Breast epithelium (tissue), 4 donors: Measurements from ENCODE around the gene SYNDIG1. TPM values are rescaled to one million over a fixed set of nuclear protein-coding genes. Genes with fewer than 3 reads are reported as not detected.

ENCODE experiments used
- DNase-seq, 2 donors: peaks; one replicate each; pipeline ENCODE4 v3.0.0-alpha.2; 2019; ENCODE audit warnings: low spot score in 2 of 2
- H3K27ac ChIP-seq, 2 donors: fragments of 200-600 bp; sonication (generic) in 1 of 2; one replicate each; pipeline ENCODE4 v1.5.1; 2016 to 2019; ENCODE audit warnings: mild to moderate bottlenecking in 1 of 2
- H3K27me3 ChIP-seq, 2 donors: fragments of 200-600 bp; sonication (generic) in 1 of 2; one replicate each; pipeline versions ENCODE4 v1.5.1 to v1.6.0; 2017 to 2019; ENCODE audit warnings: control low read depth in 1 of 2, mild to moderate bottlenecking in 1 of 2
- H3K36me3 ChIP-seq: fragments of 200-600 bp; one replicate; pipeline ENCODE4 v1.5.1; 2019
- H3K4me1 ChIP-seq, 2 donors: fragments of 200-600 bp; sonication (generic); one replicate each; pipeline ENCODE4 v1.5.1; 2016 to 2019; ENCODE audit warnings: control low read depth in 1 of 2
- H3K4me3 ChIP-seq, 3 donors: fragments of 200-600 bp; sonication (generic); 1 replicate in 2 of 3; 2 replicates in 1 of 3; pipeline ENCODE4 v1.5.1; 2016 to 2019; ENCODE audit warnings: mild to moderate bottlenecking in 3 of 3, moderate library complexity in 2 of 3
- H3K9me3 ChIP-seq, 2 donors: fragments of 200-600 bp; sonication (generic) in 1 of 2; one replicate each; pipeline ENCODE4 v1.5.1; 2016 to 2019; ENCODE audit warnings: control low read depth in 1 of 2
- CTCF ChIP-seq, 3 donors: fragments of 450-650 bp; IDR thresholded peaks; one replicate each; pipeline ENCODE4 v1.5.1; 2016 to 2017; ENCODE audit warnings: antibody characterized with exemption in 3 of 3, mild to moderate bottlenecking in 3 of 3, moderate library complexity in 3 of 3
- POLR2A ChIP-seq: fragments of 450-650 bp; IDR thresholded peaks from one replicate; pipeline ENCODE4 v1.6.1; 2016; ENCODE audit warnings: antibody characterized with exemption, mild to moderate bottlenecking, moderate library complexity
- POLR2AphosphoS5 ChIP-seq, 3 donors: sonication (generic); formaldehyde crosslinking; IDR thresholded peaks; one replicate each; pipeline ENCODE4 v1.6.1; 2017; ENCODE audit warnings: antibody characterized with exemption in 3 of 3
- intact Hi-C: fragments of 100-400 bp; cut with DNase I; formaldehyde crosslinking; loops from one replicate; pipeline ENCODE4 v1.15.1; 2023; ENCODE audit warnings: low total_unique reads
- total RNA-seq, 3 donors: library from RNA; depleted of rRNA; stranded (reverse); fragments of >200 nt; gene quantifications; one replicate each; pipeline ENCODE4 v1.1.0, GENCODE V29; 2016

Gene SYNDIG1
- total RNA-seq, 3 donors from 2014 or later: under 0.01 to 0.48 (median 0.15) TPM

- no peak for DNase-seq
- Histone ChIP-seq H3K36me3 (no peaks in the 10 kb centered on the region), H3K9me3 (no peaks in the 10 kb centered on the region), H3K4me3 (no peak overlapping the region), H3K27me3 (no peaks in the 10 kb centered on the region), H3K27ac (no peak overlapping the region), H3K4me1 (no peaks in the 10 kb centered on the region)
- TF ChIP-seq POLR2AphosphoS5 (IDR thresholded peaks at IDR 0.05) (no peak), POLR2A (no peak)
- intact Hi-C loops: no loop called here
Measured at GRCh38 chr20:24573557-24573956, 104.1 kb downstream of the SYNDIG1 start.

GRCh38 chr20:24574307-24574706 lies 104.9 kb downstream of the SYNDIG1 start:
- H3K36me3 ChIP-seq: no peaks in the 10 kb centered on the region
- H3K27me3 ChIP-seq: no peaks in the 10 kb centered on the region
- no peaks in the 10 kb centered on the region for H3K9me3 ChIP-seq
- no peak overlapping the region for H3K27ac ChIP-seq
- no peaks in the 10 kb centered on the region for H3K4me1 ChIP-seq
- no peak for TF ChIP-seq CTCF (IDR thresholded peaks at IDR 0.05)
- TF ChIP-seq POLR2AphosphoS5 (IDR thresholded peaks at IDR 0.05): no peak
- no peak for TF ChIP-seq POLR2A
- no peak for DNase-seq
- no peak overlapping the region for H3K4me3 ChIP-seq
- intact Hi-C loops: no loop called here

GRCh38 chr20:24574797-24575196 lies 105.4 kb downstream of the SYNDIG1 start:
- Histone ChIP-seq H3K9me3 (no peaks in the 10 kb centered on the region), H3K27ac (no peak overlapping the region), H3K36me3 (no peaks in the 10 kb centered on the region), H3K4me3 (no peak overlapping the region), H3K27me3 (no peaks in the 10 kb centered on the region), H3K4me1 (no peaks in the 10 kb centered on the region)
- intact Hi-C loops: no loop called here
- no peak for DNase-seq
- TF ChIP-seq POLR2AphosphoS5 (IDR thresholded peaks at IDR 0.05): no peak
- TF ChIP-seq CTCF (IDR thresholded peaks at IDR 0.05): no peak
- TF ChIP-seq POLR2A: no peak

- intact Hi-C loops: no loop called here
- Histone ChIP-seq H3K9me3 (no peaks in the 10 kb centered on the region), H3K27me3 (no peaks in the 10 kb centered on the region), H3K27ac (no peak overlapping the region), H3K4me1 (no peaks in the 10 kb centered on the region), H3K36me3 (no peaks in the 10 kb centered on the region), H3K4me3 (no peak overlapping the region)
- TF ChIP-seq CTCF (IDR thresholded peaks at IDR 0.05): no peak
- no peak for TF ChIP-seq POLR2A
- no peak for TF ChIP-seq POLR2AphosphoS5 (IDR thresholded peaks at IDR 0.05)
- DNase-seq: no peak
Measured at GRCh38 chr20:24575811-24576210, 106.4 kb downstream of the SYNDIG1 start.

- H3K27me3 ChIP-seq: no peaks in the 10 kb centered on the region
- no peaks in the 10 kb centered on the region for H3K36me3 ChIP-seq
- TF ChIP-seq POLR2A: no peak
- TF ChIP-seq CTCF (IDR thresholded peaks at IDR 0.05): no peak
- TF ChIP-seq POLR2AphosphoS5 (IDR thresholded peaks at IDR 0.05): no peak
- H3K9me3 ChIP-seq: no peaks in the 10 kb centered on the region
- no peak overlapping the region for H3K27ac ChIP-seq
- no peaks in the 10 kb centered on the region for H3K4me1 ChIP-seq
- intact Hi-C loops: no loop called here
- no peak for DNase-seq
- no peak overlapping the region for H3K4me3 ChIP-seq
Measured at GRCh38 chr20:24576447-24576846, 107.0 kb downstream of the SYNDIG1 start.
